DMS 273 treated with DMSO at 0.1 percent for 48 hours (cell line): Measurements from ENCODE around the gene AASDHPPT.

Experiments used
- DNase-seq: peaks from one replicate; lab custom pipeline; 2025; lab: John Stamatoyannopoulos, UW

The AASDHPPT gene

DNA sequence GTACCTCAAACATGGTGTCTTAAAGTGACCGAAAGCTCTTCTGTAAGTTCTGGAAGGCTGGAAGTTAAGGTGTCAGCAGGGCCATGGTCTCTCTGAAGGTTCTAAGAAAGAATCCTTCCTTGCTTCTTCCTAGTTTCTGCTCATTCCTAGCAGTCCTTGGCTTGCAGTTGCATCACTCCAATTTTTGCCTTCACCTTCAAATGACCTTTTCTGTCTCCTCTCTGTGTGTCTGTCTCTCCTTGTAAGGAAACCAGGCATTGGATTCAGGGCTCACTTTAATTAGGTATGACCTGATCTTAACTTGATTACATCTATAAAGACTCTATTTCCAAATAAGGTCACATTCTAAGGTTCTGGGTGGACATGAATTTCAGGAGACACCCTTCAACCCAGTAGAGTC lies 8.7 kb downstream of the AASDHPPT start:
- DNase-seq: no peak

- DNase-seq: no peak
Measured at GRCh38 chr11:106086850-106087249, 9.4 kb downstream of the AASDHPPT start.

DNA sequence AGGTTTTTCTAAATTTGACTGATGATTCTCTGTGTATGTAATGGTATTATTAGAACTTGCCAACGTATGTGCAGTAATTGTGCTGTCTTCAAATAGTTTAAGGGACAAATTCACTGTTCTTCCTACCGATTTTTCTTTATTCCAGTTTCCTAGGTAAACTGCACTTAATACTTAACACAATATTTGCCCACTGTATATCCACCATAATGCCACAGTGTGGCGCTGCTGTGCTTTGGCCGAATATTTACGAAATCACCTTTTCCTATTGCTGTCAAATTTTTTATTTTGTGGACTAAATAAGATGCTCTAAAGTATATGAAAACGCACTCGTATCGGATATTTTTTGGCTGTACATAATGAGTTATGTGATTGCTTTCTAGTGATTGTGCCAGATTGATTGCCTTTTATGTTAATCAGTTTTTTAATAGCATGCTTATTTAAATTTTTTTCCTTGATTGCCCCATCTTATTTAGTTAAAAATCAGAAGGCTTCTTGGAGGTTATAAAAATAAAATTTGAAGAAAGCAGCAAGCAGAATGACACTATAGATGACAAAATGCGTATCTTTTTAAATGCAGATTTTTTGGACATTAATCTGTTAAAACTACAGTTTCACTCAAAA lies 10.5 kb downstream of the AASDHPPT start:
- DNase-seq: no peak

DNA sequence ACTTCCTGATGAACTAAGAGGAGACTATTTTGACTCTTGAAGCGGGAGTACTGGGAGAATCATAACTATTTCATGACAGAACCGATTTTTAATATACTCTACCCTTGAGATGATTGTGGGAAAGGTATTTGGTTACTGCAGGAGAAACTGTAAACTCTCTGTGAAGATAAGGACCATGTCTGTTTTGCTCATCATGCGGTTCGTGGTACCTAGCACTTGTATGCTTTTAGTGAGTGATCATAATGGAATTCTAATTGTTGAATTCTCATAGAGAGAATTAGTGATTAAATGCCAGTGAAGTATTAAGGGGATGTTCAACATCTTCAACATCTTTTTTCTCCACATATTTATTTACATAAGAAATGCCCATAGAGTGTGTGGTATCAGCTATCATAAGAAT lies 11.4 kb downstream of the AASDHPPT start:
- DNase-seq: no peak

- DNase-seq: no peak
Measured at GRCh38 chr11:106091480-106092123, 14.1 kb downstream of the AASDHPPT start.

GRCh38 chr11:106092446-106092845 lies 15.0 kb downstream of the AASDHPPT start:
- no peak for DNase-seq

- DNase-seq: no peak
Measured at GRCh38 chr11:106098893-106099553, 21.6 kb downstream of the AASDHPPT start.

DNA sequence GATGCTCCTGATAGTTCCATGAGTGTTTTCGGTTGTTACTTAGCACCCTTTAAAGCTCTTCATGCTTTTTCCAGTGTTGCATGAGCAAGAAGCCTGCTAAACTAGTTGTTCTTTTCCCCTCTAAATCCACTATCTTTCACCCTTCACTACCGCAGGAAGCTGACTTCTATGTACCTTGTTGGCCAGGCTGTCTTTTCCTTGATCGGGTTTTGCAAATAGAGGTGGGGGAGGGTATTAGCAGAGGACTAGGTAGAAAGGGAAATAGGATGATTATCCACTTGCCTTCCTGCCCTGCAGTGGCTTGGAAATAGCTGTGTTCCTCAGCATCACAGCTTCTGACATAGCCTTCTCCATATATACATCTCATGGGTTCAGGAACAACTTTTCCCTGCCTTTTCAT lies 23.9 kb downstream of the AASDHPPT start:
- DNase-seq: no peak

DNA sequence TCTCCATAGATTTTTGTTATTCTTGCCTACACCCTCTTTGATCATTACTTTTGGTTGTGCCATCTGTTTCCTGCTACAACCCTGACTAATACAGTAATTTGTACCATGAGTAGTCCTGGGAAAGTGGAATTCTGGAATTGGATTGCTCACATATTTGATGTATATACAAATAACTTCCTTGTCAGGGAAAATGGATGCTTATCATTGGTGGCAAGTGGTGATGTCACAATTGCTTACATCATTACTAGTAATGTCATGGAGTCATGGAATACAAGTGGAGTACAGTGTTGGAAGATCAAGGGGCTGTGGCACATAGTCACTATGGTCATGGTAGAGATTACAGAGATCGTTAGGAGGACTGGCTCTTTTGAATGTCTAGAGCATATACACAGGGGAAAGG lies 24.4 kb downstream of the AASDHPPT start:
- DNase-seq: no peak

GRCh38 chr11:106105986-106106385 lies 28.5 kb downstream of the AASDHPPT start:
- no peak for DNase-seq

- DNase-seq: no peak
Measured at GRCh38 chr11:106121570-106122320, 44.3 kb downstream of the AASDHPPT start.

DNA sequence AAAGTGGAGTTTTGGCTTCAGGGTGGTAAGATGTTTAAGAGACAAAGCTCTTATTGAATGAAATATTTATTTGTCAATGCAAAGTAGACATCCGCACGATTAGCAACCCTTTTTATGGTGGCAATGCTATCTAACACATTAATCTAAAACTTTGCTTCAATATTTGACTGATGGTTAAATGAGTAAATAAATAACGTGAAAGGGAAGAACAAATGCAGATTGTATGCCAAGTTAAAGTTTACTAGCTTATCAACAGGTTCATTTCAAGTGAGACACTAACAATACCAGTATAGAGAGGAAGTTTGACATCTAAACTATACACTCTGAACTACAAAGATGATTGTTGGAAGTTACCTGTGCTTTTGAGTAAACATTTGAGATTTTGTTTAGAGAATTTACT lies 50.1 kb downstream of the AASDHPPT start:
- no peak for DNase-seq

DNA sequence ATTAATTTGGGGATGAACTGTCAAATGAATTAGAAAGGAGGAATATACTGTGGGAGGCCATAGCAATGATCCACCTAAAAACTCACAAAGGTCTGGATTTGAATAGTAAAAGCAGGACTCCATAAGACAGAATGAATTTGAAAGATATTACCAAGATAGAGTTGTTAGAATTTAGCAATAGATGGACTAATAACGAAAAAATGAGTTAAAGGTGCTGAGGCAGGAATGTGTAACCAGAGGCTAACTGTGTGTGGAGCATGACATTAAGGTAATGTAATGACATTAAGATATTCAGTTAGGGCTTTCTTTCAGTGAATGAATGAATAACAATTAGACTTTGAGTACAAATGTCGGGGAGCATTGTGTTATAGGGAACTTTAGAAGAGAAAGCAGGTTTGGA lies 51.3 kb downstream of the AASDHPPT start:
- DNase-seq: no peak

DNA sequence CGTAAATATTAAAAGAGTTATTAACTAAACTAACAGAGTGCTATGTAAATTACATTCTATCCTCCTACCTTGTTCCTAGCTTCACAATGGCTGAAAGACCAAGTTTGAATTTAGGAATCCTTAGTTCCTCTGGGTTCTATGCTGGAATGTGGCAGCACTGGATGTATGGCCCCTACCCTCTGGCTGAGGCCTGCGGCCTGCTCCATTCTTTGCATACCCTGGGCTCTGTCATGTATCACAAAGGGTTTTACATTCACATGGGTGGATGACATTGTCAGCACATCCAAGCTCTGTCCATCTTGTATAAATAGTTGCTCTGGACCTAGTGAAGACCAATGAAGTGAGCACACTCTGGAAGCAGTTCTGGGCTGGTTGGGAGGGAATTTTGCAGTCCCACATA lies 54.5 kb downstream of the AASDHPPT start:
- DNase-seq: no peak

GRCh38 chr11:106132582-106133354 lies 55.3 kb downstream of the AASDHPPT start:
- no peak for DNase-seq

DNA sequence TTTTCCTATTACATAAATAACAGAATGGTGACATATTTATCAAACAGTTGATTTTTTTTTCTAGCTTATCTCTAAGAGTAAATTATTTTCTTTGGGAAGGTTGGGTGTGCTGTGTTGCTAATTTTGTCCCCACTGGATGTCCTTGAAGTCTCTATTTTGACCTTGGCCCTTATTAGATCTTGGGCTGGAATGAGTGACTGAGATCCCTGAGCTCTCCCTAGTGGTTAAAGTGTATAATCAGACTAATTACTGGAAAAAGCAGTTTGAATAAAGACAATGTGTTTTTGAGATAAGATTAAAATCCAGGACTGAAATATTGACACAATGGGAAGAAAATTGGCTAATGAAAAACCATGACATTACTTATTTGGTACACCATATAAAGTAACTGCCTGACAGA lies 56.1 kb downstream of the AASDHPPT start:
- no peak for DNase-seq

DNA sequence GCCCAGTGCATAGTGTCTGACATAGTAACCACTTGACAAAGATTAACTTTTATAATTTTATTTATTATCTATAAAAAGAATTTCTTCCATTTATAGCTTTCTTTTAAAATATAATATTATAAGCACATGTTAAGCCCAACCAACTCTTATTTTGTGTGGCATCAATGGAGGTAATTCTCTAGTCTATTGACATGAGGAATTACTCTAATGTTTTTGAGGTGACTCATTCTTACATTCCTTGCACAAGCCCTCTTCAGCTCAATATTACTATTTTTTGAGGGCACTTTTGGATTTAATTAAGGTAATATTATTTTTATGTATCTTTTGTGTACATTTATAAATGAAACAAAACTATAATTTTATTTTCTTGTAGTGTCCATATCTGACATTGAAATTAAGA lies 59.6 kb downstream of the AASDHPPT start:
- DNase-seq: no peak

GRCh38 chr11:106137758-106138157 lies 60.3 kb downstream of the AASDHPPT start:
- no peak for DNase-seq
